Smooth muscle cell (in vitro differentiated cells): Measurements from ENCODE around the gene C16orf96. TPM values are rescaled to one million over a fixed set of nuclear protein-coding genes. Genes with fewer than 3 reads are reported as not detected.

Experiments used
- DNase-seq: peaks from one replicate; lab custom pipeline; 2025; ENCODE audit not compliant: unreplicated experiment; lab: John Stamatoyannopoulos, UW
- H2AFZ ChIP-seq: fragments of 200-600 bp; sonication (generic); 2 replicates; pipeline ENCODE4 v1.6.0; 2016; ENCODE audit warnings: antibody characterized with exemption, low read depth, mild to moderate bottlenecking
- H3F3A ChIP-seq: fragments of 200-600 bp; sonication (generic); 2 replicates; pipeline ENCODE4 v1.6.0; 2017; ENCODE audit warnings: antibody characterized with exemption, low read depth
- H3K27ac ChIP-seq: fragments of 200-600 bp; sonication (generic); 2 replicates; pipeline ENCODE4 v1.5.1; 2016; ENCODE audit warnings: low read depth, mild to moderate bottlenecking
- H3K27me3 ChIP-seq: fragments of 200-600 bp; sonication (generic); 2 replicates; pipeline ENCODE4 v1.6.1; 2016; ENCODE audit warnings: low read depth, mild to moderate bottlenecking
- H3K36me3 ChIP-seq: fragments of 200-600 bp; sonication (generic); 2 replicates; pipeline ENCODE4 v1.5.1; 2016; ENCODE audit warnings: low read depth
- H3K4me1 ChIP-seq: fragments of 200-600 bp; sonication (generic); 2 replicates; pipeline ENCODE4 v1.5.1; 2016; ENCODE audit warnings: low read depth
- H3K4me2 ChIP-seq: fragments of 200-600 bp; sonication (generic); 2 replicates; pipeline ENCODE4 v1.6.0; 2016; ENCODE audit warnings: mild to moderate bottlenecking
- H3K4me3 ChIP-seq: fragments of 200-600 bp; sonication (generic); 2 replicates; pipeline ENCODE4 v1.5.1; 2016; ENCODE audit warnings: mild to moderate bottlenecking
- H3K79me2 ChIP-seq: fragments of 200-600 bp; sonication (generic); 2 replicates; pipeline ENCODE4 v1.6.0; 2016; ENCODE audit warnings: low read depth, mild to moderate bottlenecking
- H3K9ac ChIP-seq: fragments of 200-600 bp; sonication (generic); 2 replicates; pipeline ENCODE4 v1.6.0; 2016; ENCODE audit warnings: low read depth
- H3K9me3 ChIP-seq: fragments of 200-600 bp; sonication (generic); replicated peaks from 2 replicates; pipeline ENCODE4 v1.5.1; 2016; ENCODE audit warnings: low read depth
- H4K20me1 ChIP-seq: fragments of 200-600 bp; sonication (generic); 2 replicates; pipeline ENCODE4 v1.6.0; 2016; ENCODE audit warnings: low read depth
- WGBS: methylation state at CpG from one replicate; pipeline ENCODE4 v1.1.7; 2016; ENCODE audit warnings: low lambda C conversion rate; 5-methylcytosine and 5-hydroxymethylcytosine counted together
- polyA plus RNA-seq: library from polyadenylated mRNA; unstranded; fragments of >200 nt; fragmentation: Nextera tagmentation; extraction: Ambion mirVana; gene quantifications from 2 replicates; pipeline ENCODE4 v1.2.1, GENCODE V29; 2016
- total RNA-seq: library from RNA; depleted of rRNA; stranded (reverse); fragments of >200 nt; gene quantifications from 2 replicates; pipeline ENCODE4 v1.2.3, GENCODE V29; 2014
- TF ChIP-seq, protein P1 (sequence below): fragments of 200-600 bp; sonication (generic); IDR thresholded peaks from 2 replicates; pipeline ENCODE4 v1.5.1; 2017; ENCODE audit warnings: borderline replicate concordance, mild to moderate bottlenecking, antibody characterized with exemption; ENCODE audit not compliant: insufficient read depth, poor library complexity, severe bottlenecking

C16orf96 gene
- total and polyA plus RNA-seq, 2 experiments from 2014 or later: 0.09 TPM; not detected in 1

DNA sequence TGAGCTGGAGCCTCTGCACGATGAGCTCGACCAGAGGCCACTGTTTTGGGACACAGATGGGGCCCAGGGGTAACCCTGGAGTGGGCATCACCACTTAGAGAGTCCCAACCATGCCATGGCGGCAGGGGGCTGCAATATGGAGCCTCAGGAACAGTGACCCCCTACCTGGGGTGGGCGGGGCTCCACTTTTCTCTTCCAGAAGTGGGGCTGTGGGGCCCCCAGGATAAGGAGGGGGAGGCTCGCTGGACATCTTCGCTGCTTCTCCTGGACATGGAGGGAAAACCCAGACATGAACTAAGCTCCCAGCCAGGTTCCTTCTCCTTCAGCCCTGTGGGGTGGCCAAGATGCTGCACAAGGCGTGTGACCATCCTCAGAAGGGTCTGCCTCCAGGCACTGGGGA is 42.3 kb upstream of the C16orf96 start:
- peaks cover 7% of the 10 kb centered on the region for H3K79me2 ChIP-seq
- no peak overlapping the region for H3K4me2 ChIP-seq
- H3K36me3 ChIP-seq: no peaks in the 10 kb centered on the region
- H3K4me3 ChIP-seq: no peak overlapping the region
- H3K9me3 ChIP-seq: no peaks in the 10 kb centered on the region
- H3F3A ChIP-seq: no peaks in the 10 kb centered on the region
- no peaks in the 10 kb centered on the region for H3K4me1 ChIP-seq
- TF ChIP-seq, protein P1, sequence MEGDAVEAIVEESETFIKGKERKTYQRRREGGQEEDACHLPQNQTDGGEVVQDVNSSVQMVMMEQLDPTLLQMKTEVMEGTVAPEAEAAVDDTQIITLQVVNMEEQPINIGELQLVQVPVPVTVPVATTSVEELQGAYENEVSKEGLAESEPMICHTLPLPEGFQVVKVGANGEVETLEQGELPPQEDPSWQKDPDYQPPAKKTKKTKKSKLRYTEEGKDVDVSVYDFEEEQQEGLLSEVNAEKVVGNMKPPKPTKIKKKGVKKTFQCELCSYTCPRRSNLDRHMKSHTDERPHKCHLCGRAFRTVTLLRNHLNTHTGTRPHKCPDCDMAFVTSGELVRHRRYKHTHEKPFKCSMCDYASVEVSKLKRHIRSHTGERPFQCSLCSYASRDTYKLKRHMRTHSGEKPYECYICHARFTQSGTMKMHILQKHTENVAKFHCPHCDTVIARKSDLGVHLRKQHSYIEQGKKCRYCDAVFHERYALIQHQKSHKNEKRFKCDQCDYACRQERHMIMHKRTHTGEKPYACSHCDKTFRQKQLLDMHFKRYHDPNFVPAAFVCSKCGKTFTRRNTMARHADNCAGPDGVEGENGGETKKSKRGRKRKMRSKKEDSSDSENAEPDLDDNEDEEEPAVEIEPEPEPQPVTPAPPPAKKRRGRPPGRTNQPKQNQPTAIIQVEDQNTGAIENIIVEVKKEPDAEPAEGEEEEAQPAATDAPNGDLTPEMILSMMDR: no peak
- 98% methylated on average over 7 of the region's 7 CpGs for WGBS
- no peak overlapping the region for H3K9ac ChIP-seq
- peaks cover 82% of the 10 kb centered on the region for H4K20me1 ChIP-seq
- no peak overlapping the region for H2AFZ ChIP-seq
- no peak overlapping the region for H3K27ac ChIP-seq
- no peak for DNase-seq
- no peaks in the 10 kb centered on the region for H3K27me3 ChIP-seq

DNA sequence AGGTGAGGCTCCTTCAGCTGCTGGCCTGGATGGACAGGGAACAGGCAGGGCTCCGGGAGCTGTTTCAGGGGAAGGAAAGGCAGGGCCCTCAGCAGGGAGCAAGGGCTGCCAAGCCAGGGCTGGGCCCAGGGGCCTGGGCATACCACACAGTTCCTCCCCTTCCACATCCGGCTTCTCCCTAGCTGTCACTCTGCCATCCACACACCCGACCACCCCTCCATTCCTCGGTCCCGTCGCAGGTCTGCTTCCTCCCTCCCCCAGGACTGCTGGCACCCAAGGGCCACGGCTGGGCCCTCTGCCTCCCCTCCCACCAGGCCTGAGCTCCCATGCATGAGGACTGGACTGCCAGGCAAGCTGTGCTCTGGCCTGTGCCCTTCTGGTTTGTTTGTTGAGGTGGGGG is 41.5 kb upstream of the C16orf96 start:
- Histone ChIP-seq H3K4me1 (no peaks in the 10 kb centered on the region), H4K20me1 (peaks cover 87% of the 10 kb centered on the region), H3F3A (no peaks in the 10 kb centered on the region), H2AFZ (no peak overlapping the region), H3K79me2 (peaks cover 7% of the 10 kb centered on the region), H3K36me3 (no peaks in the 10 kb centered on the region), H3K9ac (no peak overlapping the region), H3K27ac (no peak overlapping the region), H3K4me3 (no peak overlapping the region), H3K4me2 (no peak overlapping the region), H3K27me3 (no peaks in the 10 kb centered on the region), H3K9me3 (no peaks in the 10 kb centered on the region)
- TF ChIP-seq, protein P1: no peak
- no peak for DNase-seq
- 85% methylated on average over 7 of the region's 7 CpGs for WGBS

DNA sequence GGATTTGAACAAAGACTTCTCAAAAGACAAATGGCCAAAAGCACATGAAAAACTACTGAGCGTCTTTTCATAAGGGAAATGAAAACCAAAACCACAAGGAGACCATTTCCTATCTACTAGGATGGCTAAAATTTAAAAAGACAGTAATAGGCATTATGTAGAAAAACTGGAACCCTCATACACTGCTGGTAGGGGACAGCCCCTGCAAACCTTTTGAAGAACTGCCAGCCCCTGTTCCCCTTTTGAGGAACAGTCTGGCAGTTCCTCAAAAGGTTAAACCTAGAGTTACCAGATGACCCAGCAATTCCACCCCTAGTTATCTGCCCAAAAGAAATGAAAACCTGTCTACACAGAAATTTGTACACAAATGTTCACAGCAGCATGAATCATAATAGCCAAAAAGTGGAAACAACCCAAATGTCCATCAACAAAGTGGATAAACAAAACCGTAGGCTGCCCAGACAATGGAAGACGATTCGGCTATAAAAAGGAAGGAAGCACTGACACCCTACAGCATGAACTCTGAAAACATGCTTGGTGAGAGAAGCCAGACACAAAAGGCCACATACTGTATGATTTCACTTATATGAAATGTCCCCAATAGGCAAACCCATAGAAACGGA is 40.4 kb upstream of the C16orf96 start:
- Histone ChIP-seq H3K4me1 (no peaks in the 10 kb centered on the region), H3K4me3 (no peak overlapping the region), H3K27me3 (no peaks in the 10 kb centered on the region), H4K20me1 (peaks cover 89% of the 10 kb centered on the region), H2AFZ (no peak overlapping the region), H3F3A (no peaks in the 10 kb centered on the region), H3K27ac (no peak overlapping the region), H3K9ac (no peak overlapping the region), H3K4me2 (no peak overlapping the region), H3K9me3 (no peaks in the 10 kb centered on the region), H3K36me3 (no peaks in the 10 kb centered on the region), H3K79me2 (peaks cover 7% of the 10 kb centered on the region)
- no peak for DNase-seq
- TF ChIP-seq, protein P1: no peak
- 87% methylated on average over 5 of the region's 5 CpGs for WGBS
